HG03066 (cell line): ENCODE measurements around the gene KRTAP4-3.
"Not testable (repeated sequence)": the region's sequence is repeated elsewhere in the genome, so short reads cannot be mapped to it uniquely, and the experiment has no call there.

ENCODE experiments used
- ATAC-seq: cut with Tn5 transposase; IDR thresholded peaks from one replicate; pipeline ENCODE4 v1.9.1; 2021; ENCODE audit warnings: low read depth; ENCODE audit not compliant: unreplicated experiment

The KRTAP4-3 gene

DNA sequence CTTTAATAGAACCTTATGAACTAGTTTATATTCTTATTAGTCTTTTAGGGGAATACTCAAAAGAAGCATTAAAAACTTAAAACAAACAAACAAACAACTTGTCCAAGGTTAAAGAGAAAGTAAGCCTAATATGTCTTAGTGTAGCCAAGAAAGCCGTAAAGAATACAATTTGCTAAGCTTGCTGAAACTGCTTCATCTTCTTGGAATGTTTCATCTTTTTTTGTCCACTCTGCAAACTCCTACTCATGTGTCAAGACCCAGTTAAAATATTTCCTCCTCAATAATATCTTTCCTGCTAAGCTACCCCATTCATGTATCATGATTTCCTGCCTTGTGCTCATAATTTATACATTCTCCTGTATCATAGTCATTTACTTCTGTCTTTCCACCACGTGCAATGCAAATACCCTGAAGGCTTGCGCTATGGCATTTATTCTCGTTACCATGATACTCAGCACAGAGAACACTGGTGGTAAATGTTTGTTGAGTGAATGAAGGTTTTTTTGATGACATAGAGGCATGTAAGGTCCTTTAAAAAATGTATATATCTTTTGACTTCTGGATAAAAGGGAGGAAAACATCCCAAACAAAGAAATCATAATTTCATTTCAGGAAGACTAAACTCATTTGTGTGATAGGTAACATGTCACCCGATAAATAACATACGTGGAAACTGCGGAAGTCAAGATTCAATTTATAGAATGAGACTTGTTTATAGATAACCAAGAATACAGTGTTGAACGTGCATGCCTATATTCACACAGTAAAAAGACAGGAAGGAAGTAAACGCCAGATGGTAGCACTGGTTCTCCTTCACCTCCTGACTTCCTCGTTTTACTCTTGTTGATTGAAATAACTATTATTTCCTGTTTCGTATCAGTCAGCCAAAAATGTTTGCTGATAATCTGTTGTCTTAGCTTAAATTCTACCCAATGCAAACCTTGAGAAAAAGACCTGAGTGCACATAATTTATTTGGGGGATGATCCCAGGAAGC is 48.0 kb downstream of the KRTAP4-3 start:
- ATAC-seq, result not testable (repeated sequence)

DNA sequence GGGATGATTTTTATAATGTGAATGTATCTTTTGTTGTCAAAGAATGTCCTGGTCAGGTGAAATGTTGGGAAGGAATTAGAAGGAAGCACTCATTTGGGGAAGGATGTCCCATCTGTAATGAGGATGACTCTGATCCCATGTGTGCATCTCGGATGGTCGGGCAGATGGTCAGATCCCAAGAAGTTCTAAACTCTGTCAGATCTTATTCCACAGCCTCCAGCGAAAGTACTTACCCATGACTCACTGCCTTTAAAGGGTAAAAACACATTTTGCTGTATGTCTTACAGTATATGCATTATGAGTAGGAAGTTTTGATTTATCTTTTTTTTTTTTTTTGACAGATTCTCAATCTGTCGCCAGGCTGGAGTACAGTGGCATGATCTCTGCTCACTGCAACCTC is 49.3 kb downstream of the KRTAP4-3 start:
- ATAC-seq, result no peak

GRCh38 chr17:41117846-41118386 is 50.1 kb downstream of the KRTAP4-3 start, which contains the start of gene KRTAP4-11:
KRTAP4-11 (minus strand) TSS chr17:41118373; CDS start chr17:41118315, 58 bp downstream.
- not testable (repeated sequence) for ATAC-seq
